Measurements from ENCODE around the gene NAGPA. TPM values are rescaled to one million over a fixed set of nuclear protein-coding genes. Genes with fewer than 3 reads are reported as not detected.
A peak's percentile ranks its signal among the peaks of the same experiment; 100 is the strongest.

The NAGPA gene
- total RNA-seq, 1 experiment from 2014 or later = 31.6 TPM

GRCh38 chr16:5032748-5033167 is 977 bp downstream of the NAGPA start:
- peak; percentile 8 for DNase-seq (ENCODE audit: low spot score)
- in situ Hi-C loops (cut with HindIII; ENCODE audit: low sequenced_read_pairs) = no loop called here

GRCh38 chr16:5031601-5032000 is 2.1 kb downstream of the NAGPA start:
- DNase-seq (ENCODE audit: low spot score) = no peak
- in situ Hi-C loops (cut with HindIII; ENCODE audit: low sequenced_read_pairs) = no loop called here

GRCh38 chr16:5030251-5030870 is 3.4 kb downstream of the NAGPA start:
- in situ Hi-C loops (cut with HindIII; ENCODE audit: low sequenced_read_pairs) = no loop called here
- no peak for DNase-seq (ENCODE audit: low spot score)

GRCh38 chr16:5028950-5029475 is 4.7 kb downstream of the NAGPA start:
- in situ Hi-C loops (cut with HindIII; ENCODE audit: low sequenced_read_pairs) = no loop called here

GRCh38 chr16:5027575-5028235 is 6.0 kb downstream of the NAGPA start:
- DNase-seq (ENCODE audit: low spot score) = no peak
- in situ Hi-C loops (cut with HindIII; ENCODE audit: low sequenced_read_pairs) = no loop called here

More at GRCh38 chr16:5028950-5029475, 4.7 kb downstream of the NAGPA start:
- DNase-seq (ENCODE audit: low spot score) = no peak

- in situ Hi-C loops (cut with HindIII; ENCODE audit: low sequenced_read_pairs) = no loop called here
- no peak for DNase-seq (ENCODE audit: low spot score)
Measured at GRCh38 chr16:5027086-5027485, 6.6 kb downstream of the NAGPA start.

- in situ Hi-C loops (cut with HindIII; ENCODE audit: low sequenced_read_pairs) = no loop called here
- DNase-seq (ENCODE audit: low spot score) = no peak
Measured at GRCh38 chr16:5026664-5027063, 7.1 kb downstream of the NAGPA start.

- peak; percentile 37 for DNase-seq (ENCODE audit: low spot score)
- in situ Hi-C loops (cut with HindIII; ENCODE audit: low sequenced_read_pairs) = no loop called here
Measured at GRCh38 chr16:5025171-5025632, 8.5 kb downstream of the NAGPA start.

- DNase-seq (ENCODE audit: low spot score) = peak; percentile 11
- in situ Hi-C loops (cut with HindIII; ENCODE audit: low sequenced_read_pairs) = no loop called here
Measured at GRCh38 chr16:5024632-5025031, 9.1 kb downstream of the NAGPA start.

- in situ Hi-C loops (cut with HindIII; ENCODE audit: low sequenced_read_pairs) = no loop called here
- DNase-seq (ENCODE audit: low spot score) = no peak
Measured at GRCh38 chr16:5022521-5022920, 11.2 kb downstream of the NAGPA start.

GRCh38 chr16:5020551-5020950 is 13.2 kb downstream of the NAGPA start:
- in situ Hi-C loops (cut with HindIII; ENCODE audit: low sequenced_read_pairs) = no loop called here
- DNase-seq (ENCODE audit: low spot score) = no peak

GRCh38 chr16:5019775-5020174 is 14.0 kb downstream of the NAGPA start:
- in situ Hi-C loops (cut with HindIII; ENCODE audit: low sequenced_read_pairs) = no loop called here
- DNase-seq (ENCODE audit: low spot score) = no peak

GRCh38 chr16:5018793-5019192 is 14.9 kb downstream of the NAGPA start:
- no peak for DNase-seq (ENCODE audit: low spot score)
- in situ Hi-C loops (cut with HindIII; ENCODE audit: low sequenced_read_pairs) = no loop called here

GRCh38 chr16:5017678-5017969 is 16.1 kb downstream of the NAGPA start:
- no peak for DNase-seq (ENCODE audit: low spot score)
- in situ Hi-C loops (cut with HindIII; ENCODE audit: low sequenced_read_pairs) = no loop called here

GRCh38 chr16:5016967-5017677 is 16.6 kb downstream of the NAGPA start:
- in situ Hi-C loops (cut with HindIII; ENCODE audit: low sequenced_read_pairs) = no loop called here
- DNase-seq (ENCODE audit: low spot score) = no peak

GRCh38 chr16:5015887-5016286 is 17.8 kb downstream of the NAGPA start:
- DNase-seq (ENCODE audit: low spot score) = no peak
- in situ Hi-C loops (cut with HindIII; ENCODE audit: low sequenced_read_pairs) = no loop called here

- no peak for DNase-seq (ENCODE audit: low spot score)
- in situ Hi-C loops (cut with HindIII; ENCODE audit: low sequenced_read_pairs) = no loop called here
Measured at GRCh38 chr16:5015351-5015750, 18.4 kb downstream of the NAGPA start.

GRCh38 chr16:5012887-5013286 is 20.8 kb downstream of the NAGPA start:
- DNase-seq (ENCODE audit: low spot score) = no peak
- in situ Hi-C loops (cut with HindIII; ENCODE audit: low sequenced_read_pairs) = no loop called here

- no peak for DNase-seq (ENCODE audit: low spot score)
- in situ Hi-C loops (cut with HindIII; ENCODE audit: low sequenced_read_pairs) = no loop called here
Measured at GRCh38 chr16:5011637-5012036, 22.1 kb downstream of the NAGPA start.

GRCh38 chr16:5010576-5011329 is 23.0 kb downstream of the NAGPA start:
- DNase-seq (ENCODE audit: low spot score) = no peak
- in situ Hi-C loops (cut with HindIII; ENCODE audit: low sequenced_read_pairs) = no loop called here

Data from G401 (cell line).